ENCODE data around the gene KLHL11.

The KLHL11 gene

DNA sequence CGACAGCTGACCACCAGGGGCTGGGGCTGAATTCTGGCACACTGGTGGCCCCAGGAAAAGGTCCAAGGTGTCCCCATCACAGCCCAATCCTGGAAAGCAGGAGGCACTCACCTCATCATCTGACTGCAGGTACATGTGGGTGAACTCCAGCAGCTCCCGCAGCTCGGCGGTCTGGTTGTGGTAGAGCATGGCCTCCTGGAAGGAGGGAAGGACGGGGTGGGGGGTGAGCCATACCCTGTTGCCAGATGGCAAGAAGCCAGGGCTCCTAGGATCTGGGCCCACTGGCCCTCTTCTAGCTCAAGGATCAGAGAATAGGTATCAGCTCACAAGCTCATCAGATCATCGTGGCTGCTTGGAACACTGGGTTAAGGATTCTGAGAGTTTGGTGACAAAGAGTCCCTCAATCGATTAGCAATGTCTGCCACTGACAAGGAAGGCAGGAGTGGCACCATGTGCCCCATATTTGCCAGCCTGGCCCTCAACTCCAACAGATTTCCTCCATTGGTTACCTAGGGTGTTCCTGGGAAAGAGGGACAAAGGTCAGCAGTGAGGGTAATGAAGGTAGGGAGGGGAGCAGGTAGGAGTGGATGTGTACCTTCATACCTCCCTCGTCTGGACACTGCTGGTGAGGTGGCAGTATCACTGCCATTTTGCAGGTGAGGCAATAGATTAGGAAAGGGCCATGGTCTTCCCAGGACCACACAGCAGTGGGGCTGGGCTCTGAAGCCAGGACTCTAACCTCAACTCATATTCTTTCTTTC lies 58.4 kb downstream of the KLHL11 start:
- no peak for DNase-seq (ENCODE audit: low read depth in 1 of 2, low spot score in 1 of 2)
- no peak for TF ChIP-seq JUND (IDR thresholded peaks at IDR 0.05; ENCODE audit: low read depth)
- in situ Hi-C loops (cut with HindIII; ENCODE audit: low pct_unique_long_range_greater_than_20kb, low sequenced_read_pairs) = no loop called here

All from T47D (cell line).